K562 (cell line): ENCODE measurements around the gene SERPING1. TPM values are rescaled to one million over a fixed set of nuclear protein-coding genes. Genes with fewer than 3 reads are reported as not detected.

Experiments
- ELF4 ChIP-seq: fragments of 450-650 bp; formaldehyde crosslinking; IDR thresholded peaks from 2 replicates; pipeline ENCODE4 v1.4.0; 2022; ENCODE audit warnings: missing genetic modification characterization
- IFI16 ChIP-seq: fragments of 250-450 bp; sonication (Bioruptor Pico); IDR thresholded peaks from 2 replicates; pipeline ENCODE4 v2.1.2; 2022; ENCODE audit warnings: mild to moderate bottlenecking, inconsistent platforms
- JUN ChIP-seq, 2 experiments: sonication (generic) in 1 of 2; formaldehyde crosslinking in 1 of 2; IDR thresholded peaks; 2 replicates each; pipeline versions ENCODE4 v1.6.1 to v1.8.0; 2012 to 2022; ENCODE audit warnings: borderline replicate concordance in 2 of 2, mild to moderate bottlenecking in 2 of 2, improper control_type of control experiment in 1 of 2, low read depth in 1 of 2, low read length in 1 of 2, missing genetic modification reagents in 1 of 2
- KDM2B ChIP-seq: fragments of 250-450 bp; sonication (Bioruptor Pico); IDR thresholded peaks from 2 replicates; pipeline ENCODE4 v1.8.0; 2021; ENCODE audit warnings: mild to moderate bottlenecking, moderate library complexity
- MCM7 ChIP-seq, 2 experiments: fragments of 450-650 bp; IDR thresholded peaks; 2 replicates each; pipeline ENCODE4 v1.6.1; 2016 to 2018
- PTTG1 ChIP-seq: fragments of 450-650 bp; IDR thresholded peaks from 2 replicates; pipeline ENCODE4 v1.6.1; 2016; ENCODE audit warnings: low read depth, mild to moderate bottlenecking, missing genetic modification characterization, missing compliant biosample characterization
- RAD21 ChIP-seq, 2 experiments: fragments of 250-450 bp in 1 of 2; fragments of 450-650 bp in 1 of 2; sonication (Bioruptor Pico) in 1 of 2; formaldehyde crosslinking in 1 of 2; IDR thresholded peaks in 1 of 2; conservative IDR thresholded peaks in 1 of 2; 2 replicates each; pipeline versions ENCODE4 v1.4.0 to v1.8.0; 2020 to 2022; ENCODE audit warnings: mild to moderate bottlenecking in 2 of 2, moderate library complexity in 1 of 2
- THRAP3 ChIP-seq: fragments of 450-650 bp; IDR thresholded peaks from 2 replicates; pipeline ENCODE4 v1.6.1; 2016; ENCODE audit warnings: mild to moderate bottlenecking, inconsistent platforms, borderline replicate concordance
- ZNF282 ChIP-seq: sonication (generic); formaldehyde crosslinking; IDR thresholded peaks from 2 replicates; pipeline ENCODE4 v1.8.1; 2023; ENCODE audit warnings: missing genetic modification reagents
- polyA plus RNA-seq, 8 experiments: library from polyadenylated mRNA; depleted of rRNA in 4 of 8; stranded (reverse) in 5 of 8; unstranded in 3 of 8; fragments of >200 nt; fragmentation: Nextera tagmentation in 2 of 8; fragmentation: Illumina TruSeq in 1 of 8; extraction: Ambion mirVana in 2 of 8; extraction: Trizol in 1 of 8; gene quantifications; 2 replicates each; pipeline versions ENCODE4 v1.2.1 to v1.2.3, GENCODE V29; 2011 to 2014; ENCODE audit warnings: inconsistent platforms in 1 of 8, missing spikeins in 1 of 8
- total RNA-seq, 7 experiments: library from RNA; depleted of rRNA in 6 of 7; stranded (reverse); fragments of >200 nt in 6 of 7; fragmentation: Illumina TruSeq in 2 of 7; extraction: Trizol in 2 of 7; gene quantifications; 2 replicates each; pipeline versions ENCODE4 v1.2.1 to v1.2.3, GENCODE V29; 2011 to 2021; ENCODE audit warnings: low replicate concordance in 1 of 7
- TF ChIP-seq, protein P1 (sequence below): sonication (generic); IDR thresholded peaks from 2 replicates; pipeline ENCODE4 v1.6.1; 2016
- TF ChIP-seq, protein P2 (sequence below), 3 experiments: fragments of 200-800 bp in 1 of 3; fragments of 250-450 bp in 1 of 3; fragments of 450-650 bp in 1 of 3; sonication (Bioruptor Pico) in 1 of 3; sonication (Bioruptor generic) in 1 of 3; formaldehyde crosslinking in 1 of 3; IDR thresholded peaks; 2 replicates each; pipeline versions ENCODE4 v1.6.1 to v1.8.0; 2016 to 2022; ENCODE audit warnings: mild to moderate bottlenecking in 2 of 3, missing genetic modification characterization in 2 of 3, missing compliant biosample characterization in 1 of 3, moderate library complexity in 1 of 3
- TF ChIP-seq, protein P3 (sequence below): fragments of 450-650 bp; formaldehyde crosslinking; IDR thresholded peaks from 2 replicates; pipeline ENCODE4 v1.4.0; 2020; ENCODE audit warnings: mild to moderate bottlenecking, moderate library complexity
- TF ChIP-seq, protein P4 (sequence below): sonication (generic); formaldehyde crosslinking; IDR thresholded peaks from 2 replicates; pipeline ENCODE4 v1.8.1; 2023; ENCODE audit warnings: missing genetic modification reagents, mild to moderate bottlenecking, borderline replicate concordance
- TF ChIP-seq, protein P5 (sequence below): fragments of 250-450 bp; sonication (Bioruptor Pico); IDR thresholded peaks from 2 replicates; pipeline ENCODE4 v1.4.0; 2020; ENCODE audit warnings: mild to moderate bottlenecking

SERPING1 gene
- total and polyA plus RNA-seq, 9 of the 15 experiments (the other 6 are each of a cell fraction or from before 2014, with no cell fraction given), result 0.10 to 1.00 (median 0.21) TPM; not detected in 2

DNA sequence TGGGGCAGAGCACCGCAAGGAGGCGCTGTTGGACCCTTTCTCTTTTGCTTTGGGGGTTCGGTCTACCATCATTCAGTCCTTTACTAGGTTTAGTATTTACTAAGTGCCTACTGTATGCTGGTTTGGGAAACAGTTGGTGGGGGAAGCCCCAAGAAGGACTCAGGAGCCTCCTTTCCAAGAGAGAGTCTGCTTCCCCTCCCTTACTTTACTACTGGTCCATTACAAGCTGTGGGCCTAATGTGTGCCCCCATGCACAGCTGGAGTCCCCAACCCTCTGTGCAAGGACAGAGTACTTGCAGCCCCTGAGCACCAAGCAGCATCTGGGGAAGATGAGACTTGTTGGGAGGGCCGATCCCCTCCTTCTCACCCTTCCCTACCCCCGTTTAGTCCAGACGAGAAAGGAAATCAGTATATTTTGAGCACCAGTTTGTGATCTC is 29.1 kb upstream of the SERPING1 start (continued):
- TF ChIP-seq, protein P1, sequence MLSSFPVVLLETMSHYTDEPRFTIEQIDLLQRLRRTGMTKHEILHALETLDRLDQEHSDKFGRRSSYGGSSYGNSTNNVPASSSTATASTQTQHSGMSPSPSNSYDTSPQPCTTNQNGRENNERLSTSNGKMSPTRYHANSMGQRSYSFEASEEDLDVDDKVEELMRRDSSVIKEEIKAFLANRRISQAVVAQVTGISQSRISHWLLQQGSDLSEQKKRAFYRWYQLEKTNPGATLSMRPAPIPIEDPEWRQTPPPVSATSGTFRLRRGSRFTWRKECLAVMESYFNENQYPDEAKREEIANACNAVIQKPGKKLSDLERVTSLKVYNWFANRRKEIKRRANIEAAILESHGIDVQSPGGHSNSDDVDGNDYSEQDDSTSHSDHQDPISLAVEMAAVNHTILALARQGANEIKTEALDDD, result peak; percentile 68
- TF ChIP-seq, protein P2, sequence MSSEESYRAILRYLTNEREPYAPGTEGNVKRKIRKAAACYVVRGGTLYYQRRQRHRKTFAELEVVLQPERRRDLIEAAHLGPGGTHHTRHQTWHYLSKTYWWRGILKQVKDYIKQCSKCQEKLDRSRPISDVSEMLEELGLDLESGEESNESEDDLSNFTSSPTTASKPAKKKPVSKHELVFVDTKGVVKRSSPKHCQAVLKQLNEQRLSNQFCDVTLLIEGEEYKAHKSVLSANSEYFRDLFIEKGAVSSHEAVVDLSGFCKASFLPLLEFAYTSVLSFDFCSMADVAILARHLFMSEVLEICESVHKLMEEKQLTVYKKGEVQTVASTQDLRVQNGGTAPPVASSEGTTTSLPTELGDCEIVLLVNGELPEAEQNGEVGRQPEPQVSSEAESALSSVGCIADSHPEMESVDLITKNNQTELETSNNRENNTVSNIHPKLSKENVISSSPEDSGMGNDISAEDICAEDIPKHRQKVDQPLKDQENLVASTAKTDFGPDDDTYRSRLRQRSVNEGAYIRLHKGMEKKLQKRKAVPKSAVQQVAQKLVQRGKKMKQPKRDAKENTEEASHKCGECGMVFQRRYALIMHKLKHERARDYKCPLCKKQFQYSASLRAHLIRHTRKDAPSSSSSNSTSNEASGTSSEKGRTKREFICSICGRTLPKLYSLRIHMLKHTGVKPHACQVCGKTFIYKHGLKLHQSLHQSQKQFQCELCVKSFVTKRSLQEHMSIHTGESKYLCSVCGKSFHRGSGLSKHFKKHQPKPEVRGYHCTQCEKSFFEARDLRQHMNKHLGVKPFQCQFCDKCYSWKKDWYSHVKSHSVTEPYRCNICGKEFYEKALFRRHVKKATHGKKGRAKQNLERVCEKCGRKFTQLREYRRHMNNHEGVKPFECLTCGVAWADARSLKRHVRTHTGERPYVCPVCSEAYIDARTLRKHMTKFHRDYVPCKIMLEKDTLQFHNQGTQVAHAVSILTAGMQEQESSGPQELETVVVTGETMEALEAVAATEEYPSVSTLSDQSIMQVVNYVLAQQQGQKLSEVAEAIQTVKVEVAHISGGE (CRISPR knock-in tag; IDR thresholded peaks at IDR 0.05), result 0 out of 6 replicates have a peak, but pooled peaks of 1 of the 3 experiments have one; percentile 2
- TF ChIP-seq, protein P3, sequence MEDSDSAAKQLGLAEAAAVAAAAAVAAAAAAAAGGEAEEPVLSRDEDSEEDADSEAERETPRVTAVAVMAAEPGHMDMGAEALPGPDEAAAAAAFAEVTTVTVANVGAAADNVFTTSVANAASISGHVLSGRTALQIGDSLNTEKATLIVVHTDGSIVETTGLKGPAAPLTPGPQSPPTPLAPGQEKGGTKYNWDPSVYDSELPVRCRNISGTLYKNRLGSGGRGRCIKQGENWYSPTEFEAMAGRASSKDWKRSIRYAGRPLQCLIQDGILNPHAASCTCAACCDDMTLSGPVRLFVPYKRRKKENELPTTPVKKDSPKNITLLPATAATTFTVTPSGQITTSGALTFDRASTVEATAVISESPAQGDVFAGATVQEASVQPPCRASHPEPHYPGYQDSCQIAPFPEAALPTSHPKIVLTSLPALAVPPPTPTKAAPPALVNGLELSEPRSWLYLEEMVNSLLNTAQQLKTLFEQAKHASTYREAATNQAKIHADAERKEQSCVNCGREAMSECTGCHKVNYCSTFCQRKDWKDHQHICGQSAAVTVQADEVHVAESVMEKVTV (CRISPR knock-in tag), result peak; percentile 55
- TF ChIP-seq JUN (IDR thresholded peaks at IDR 0.05; ENCODE audit: borderline replicate concordance, low read depth, low read length), result no peak
- TF ChIP-seq JUN (CRISPR knock-in tag; IDR thresholded peaks at IDR 0.05; ENCODE audit: borderline replicate concordance), result no peak
- TF ChIP-seq KDM2B (CRISPR knock-in tag), result no peak
- TF ChIP-seq MCM7 (IDR thresholded peaks at IDR 0.05), result no peak
- no peak for TF ChIP-seq ELF4 (CRISPR knock-in tag)
- peak in 1 of 2 experiments; percentile 81; a peak in 2 of 4 replicates for TF ChIP-seq RAD21 (CRISPR knock-in tag; conservative IDR thresholded peaks at IDR 0.05 in 1 of 2, IDR thresholded peaks at IDR 0.05 in 1 of 2)
- no peak for TF ChIP-seq THRAP3
- TF ChIP-seq, protein P4, sequence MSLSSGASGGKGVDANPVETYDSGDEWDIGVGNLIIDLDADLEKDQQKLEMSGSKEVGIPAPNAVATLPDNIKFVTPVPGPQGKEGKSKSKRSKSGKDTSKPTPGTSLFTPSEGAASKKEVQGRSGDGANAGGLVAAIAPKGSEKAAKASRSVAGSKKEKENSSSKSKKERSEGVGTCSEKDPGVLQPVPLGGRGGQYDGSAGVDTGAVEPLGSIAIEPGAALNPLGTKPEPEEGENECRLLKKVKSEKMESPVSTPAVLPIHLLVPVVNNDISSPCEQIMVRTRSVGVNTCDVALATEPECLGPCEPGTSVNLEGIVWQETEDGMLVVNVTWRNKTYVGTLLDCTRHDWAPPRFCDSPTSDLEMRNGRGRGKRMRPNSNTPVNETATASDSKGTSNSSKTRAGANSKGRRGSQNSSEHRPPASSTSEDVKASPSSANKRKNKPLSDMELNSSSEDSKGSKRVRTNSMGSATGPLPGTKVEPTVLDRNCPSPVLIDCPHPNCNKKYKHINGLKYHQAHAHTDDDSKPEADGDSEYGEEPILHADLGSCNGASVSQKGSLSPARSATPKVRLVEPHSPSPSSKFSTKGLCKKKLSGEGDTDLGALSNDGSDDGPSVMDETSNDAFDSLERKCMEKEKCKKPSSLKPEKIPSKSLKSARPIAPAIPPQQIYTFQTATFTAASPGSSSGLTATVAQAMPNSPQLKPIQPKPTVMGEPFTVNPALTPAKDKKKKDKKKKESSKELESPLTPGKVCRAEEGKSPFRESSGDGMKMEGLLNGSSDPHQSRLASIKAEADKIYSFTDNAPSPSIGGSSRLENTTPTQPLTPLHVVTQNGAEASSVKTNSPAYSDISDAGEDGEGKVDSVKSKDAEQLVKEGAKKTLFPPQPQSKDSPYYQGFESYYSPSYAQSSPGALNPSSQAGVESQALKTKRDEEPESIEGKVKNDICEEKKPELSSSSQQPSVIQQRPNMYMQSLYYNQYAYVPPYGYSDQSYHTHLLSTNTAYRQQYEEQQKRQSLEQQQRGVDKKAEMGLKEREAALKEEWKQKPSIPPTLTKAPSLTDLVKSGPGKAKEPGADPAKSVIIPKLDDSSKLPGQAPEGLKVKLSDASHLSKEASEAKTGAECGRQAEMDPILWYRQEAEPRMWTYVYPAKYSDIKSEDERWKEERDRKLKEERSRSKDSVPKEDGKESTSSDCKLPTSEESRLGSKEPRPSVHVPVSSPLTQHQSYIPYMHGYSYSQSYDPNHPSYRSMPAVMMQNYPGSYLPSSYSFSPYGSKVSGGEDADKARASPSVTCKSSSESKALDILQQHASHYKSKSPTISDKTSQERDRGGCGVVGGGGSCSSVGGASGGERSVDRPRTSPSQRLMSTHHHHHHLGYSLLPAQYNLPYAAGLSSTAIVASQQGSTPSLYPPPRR (CRISPR knock-in tag), result no peak
- no peak for TF ChIP-seq PTTG1 (tag)
- TF ChIP-seq ZNF282 (CRISPR knock-in tag), result no peak
- TF ChIP-seq, protein P5, sequence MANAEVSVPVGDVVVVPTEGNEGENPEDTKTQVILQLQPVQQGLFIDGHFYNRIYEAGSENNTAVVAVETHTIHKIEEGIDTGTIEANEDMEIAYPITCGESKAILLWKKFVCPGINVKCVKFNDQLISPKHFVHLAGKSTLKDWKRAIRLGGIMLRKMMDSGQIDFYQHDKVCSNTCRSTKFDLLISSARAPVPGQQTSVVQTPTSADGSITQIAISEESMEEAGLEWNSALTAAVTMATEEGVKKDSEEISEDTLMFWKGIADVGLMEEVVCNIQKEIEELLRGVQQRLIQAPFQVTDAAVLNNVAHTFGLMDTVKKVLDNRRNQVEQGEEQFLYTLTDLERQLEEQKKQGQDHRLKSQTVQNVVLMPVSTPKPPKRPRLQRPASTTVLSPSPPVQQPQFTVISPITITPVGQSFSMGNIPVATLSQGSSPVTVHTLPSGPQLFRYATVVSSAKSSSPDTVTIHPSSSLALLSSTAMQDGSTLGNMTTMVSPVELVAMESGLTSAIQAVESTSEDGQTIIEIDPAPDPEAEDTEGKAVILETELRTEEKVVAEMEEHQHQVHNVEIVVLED, result no peak
- no peak for TF ChIP-seq IFI16
